HepG2 (cell line): ENCODE measurements around the gene SLC35D2. TPM values are rescaled to one million over a fixed set of nuclear protein-coding genes. Genes with fewer than 3 reads are reported as not detected.

Source experiments
- ATAC-seq: fragments of 200-7000 bp; cut with Tn5 transposase; 3 replicates; pipeline ENCODE4 v1.9.1; 2020; ENCODE audit warnings: mild to moderate bottlenecking, moderate library complexity
- BruUV-seq: library from RNA; stranded (reverse); fragments of 400-500 nt; replicated peaks from 2 replicates; lab custom pipeline; 2021; lab: Mats Ljungman, UMichigan
- CTCF ChIA-PET: fragments of 300-600 bp; formaldehyde crosslinking; extraction: SDS; loops from one replicate; lab custom pipeline; 2021; ENCODE audit warnings: low total read pairs, inconsistent platforms, low intra/inter-chr PET ratio; lab: Yijun Ruan, JAX
- POLR2A ChIA-PET: fragments of 350-600 bp; sonication (Branson Sonifier 250); formaldehyde crosslinking; loops from one replicate; lab custom pipeline; 2020; ENCODE audit warnings: antibody characterized with exemption, inconsistent platforms; lab: Yijun Ruan, JAX
- DNase-seq: peaks from one replicate; pipeline ENCODE4 v3.0.0-alpha.2; 2015; ENCODE audit warnings: low spot score
- FAIRE-seq: peaks from 3 replicates; lab custom pipeline; 2011; peaks lifted over from hg19 to GRCh38; lab: Jason Lieb, UNC
- H2AFZ ChIP-seq: one replicate; pipeline ENCODE4 v1.6.1; 2011; ENCODE audit warnings: low read length, inconsistent platforms
- H3K27ac ChIP-seq: fragments of 300-600 bp; 3 replicates; pipeline ENCODE4 v1.8.0; 2011; ENCODE audit warnings: mixed run types, mild to moderate bottlenecking, mixed read lengths, low read length, inconsistent platforms; ENCODE audit not compliant: insufficient read depth; ENCODE audit errors: extremely low read length
- H3K27me3 ChIP-seq, 2 experiments: fragments of 200-600 bp in 1 of 2; 2 replicates in 1 of 2; 3 replicates in 1 of 2; pipeline versions ENCODE4 v1.6.0 to v1.8.0; 2011; ENCODE audit warnings: low read length in 2 of 2, mild to moderate bottlenecking in 2 of 2, moderate library complexity in 2 of 2, inconsistent platforms in 1 of 2; ENCODE audit not compliant: insufficient read depth in 2 of 2, control insufficient read depth in 1 of 2
- H3K36me3 ChIP-seq, 2 experiments: fragments of 200-600 bp in 1 of 2; replicated peaks in 1 of 2; 2 replicates in 1 of 2; 3 replicates in 1 of 2; pipeline versions ENCODE4 v1.5.1 to v1.8.0; 2011; ENCODE audit warnings: low read length in 2 of 2, inconsistent platforms in 1 of 2; ENCODE audit not compliant: insufficient read depth in 2 of 2, control insufficient read depth in 1 of 2
- H3K4me1 ChIP-seq: 2 replicates; pipeline ENCODE4 v1.5.1; 2012; ENCODE audit warnings: low read length, inconsistent platforms; ENCODE audit not compliant: insufficient read depth
- H3K4me2 ChIP-seq: 2 replicates; pipeline ENCODE4 v1.6.0; 2011; ENCODE audit warnings: low read depth, low read length, inconsistent platforms
- H3K4me3 ChIP-seq, 3 experiments: fragments of 200-600 bp in 1 of 3; sonication (generic), shearing (Covaris generic) in 1 of 3; replicated peaks in 1 of 3; 2 replicates each; pipeline ENCODE4 v1.5.1; 2011 to 2016; ENCODE audit warnings: low read length in 3 of 3, inconsistent platforms in 2 of 3, low read depth in 2 of 3, mild to moderate bottlenecking in 2 of 3, control low read depth in 1 of 3, mixed read lengths in 1 of 3; ENCODE audit not compliant: insufficient read depth in 1 of 3
- H3K79me2 ChIP-seq: one replicate; pipeline ENCODE4 v1.6.1; 2011; ENCODE audit warnings: low read length, inconsistent platforms; ENCODE audit not compliant: insufficient read depth
- H3K9ac ChIP-seq: 2 replicates; pipeline ENCODE4 v1.6.0; 2011; ENCODE audit warnings: mild to moderate bottlenecking, low read depth, low read length, inconsistent platforms; ENCODE audit not compliant: insufficient read depth
- H3K9me3 ChIP-seq: 2 replicates; pipeline ENCODE4 v1.5.1; 2012; ENCODE audit warnings: mild to moderate bottlenecking, low read length
- H4K20me1 ChIP-seq: 2 replicates; pipeline ENCODE4 v1.6.0; 2011; ENCODE audit warnings: inconsistent platforms, mild to moderate bottlenecking, low read length, moderate library complexity; ENCODE audit not compliant: insufficient read depth
- CEBPB ChIP-seq: IDR thresholded peaks from 2 replicates; pipeline ENCODE4 v1.6.1; 2011; ENCODE audit warnings: low read depth, low read length, improper control_type of control experiment, borderline replicate concordance
- CHCHD3 ChIP-seq: sonication (generic); formaldehyde crosslinking; IDR thresholded peaks from 2 replicates; pipeline ENCODE4 v1.8.0; 2022; ENCODE audit warnings: mild to moderate bottlenecking, missing genetic modification reagents, moderate library complexity
- CTCF ChIP-seq: sonication (generic); formaldehyde crosslinking; IDR thresholded peaks from 2 replicates; pipeline ENCODE4 v1.5.0; 2020; ENCODE audit warnings: mild to moderate bottlenecking, missing genetic modification reagents, moderate library complexity
- ERF ChIP-seq: IDR thresholded peaks from 2 replicates; pipeline ENCODE4 v1.6.1; 2018; ENCODE audit warnings: missing biosample characterization, missing genetic modification reagents
- POLR2AphosphoS5 ChIP-seq: IDR thresholded peaks from 2 replicates; pipeline ENCODE4 v1.6.1; 2012; ENCODE audit warnings: low read depth, low read length
- RAD21 ChIP-seq: fragments of 450-650 bp; formaldehyde crosslinking; IDR thresholded peaks from 2 replicates; pipeline ENCODE4 v1.5.0; 2020; ENCODE audit warnings: mild to moderate bottlenecking
- RBM22 ChIP-seq: fragments of 200-400 bp; formaldehyde crosslinking; optimal IDR thresholded peaks from 2 replicates; pipeline ENCODE3; 2017; ENCODE audit warnings: mild to moderate bottlenecking, low read length, moderate library complexity
- SMC3 ChIP-seq: IDR thresholded peaks from 2 replicates; pipeline ENCODE4 v1.6.1; 2011; ENCODE audit warnings: low read length, improper control_type of control experiment
- STAG1 ChIP-seq: sonication (generic); formaldehyde crosslinking; IDR thresholded peaks from 2 replicates; pipeline ENCODE4 v1.4.0; 2020; ENCODE audit warnings: missing genetic modification reagents
- XRCC5 ChIP-seq: fragments of 200-400 bp; formaldehyde crosslinking; optimal IDR thresholded peaks from 2 replicates; pipeline ENCODE3; 2017; ENCODE audit warnings: mild to moderate bottlenecking, low read length
- ZNF740 ChIP-seq: sonication (generic); formaldehyde crosslinking; IDR thresholded peaks from 2 replicates; pipeline ENCODE4 v1.4.0; 2020; ENCODE audit warnings: missing genetic modification reagents
- WGBS: methylation state at CpG from one replicate; pipeline ENCODE4 v1.1.6; 2017; ENCODE audit warnings: low lambda C conversion rate; 5-methylcytosine and 5-hydroxymethylcytosine counted together
- in situ Hi-C: cut with HindIII; loops from 2 replicates; pipeline ENCODE4 v1.10.0; 2017; ENCODE audit warnings: low pct_unique_long_range_greater_than_20kb; ENCODE audit not compliant: extremely low pct_ligation_motif_present
- intact Hi-C: fragments of 100-400 bp; cut with micrococcal nuclease; formaldehyde crosslinking; loops from one replicate; pipeline ENCODE4 v1.10.0; 2022; ENCODE audit not compliant: unreplicated experiment
- polyA plus RNA-seq, 8 experiments: library from polyadenylated mRNA; depleted of rRNA in 3 of 8; stranded (reverse) in 7 of 8; unstranded in 1 of 8; fragments of >200 nt; fragmentation: Illumina TruSeq in 4 of 8; extraction: Trizol in 4 of 8; gene quantifications; 2 replicates each; pipeline versions ENCODE4 v1.2.1 to v1.2.3, GENCODE V29; 2011 to 2016; ENCODE audit warnings: low read depth in 4 of 8, missing spikeins in 1 of 8, mixed read lengths in 1 of 8; ENCODE audit not compliant: insufficient read depth in 1 of 8
- total RNA-seq, 5 experiments: library from RNA; depleted of rRNA; stranded (reverse); fragments of >200 nt; fragmentation: Illumina TruSeq; extraction: Trizol; gene quantifications; 2 replicates each; pipeline ENCODE4 v1.2.3, GENCODE V29; 2016; ENCODE audit warnings: low read depth in 1 of 5

The SLC35D2 gene
- total and polyA plus RNA-seq, 2 of the 13 experiments (the other 11 are each of a cell fraction or from before 2014, with no cell fraction given), result 96.2 to 103 TPM

GRCh38 chr9:96318921-96319565 is 64.5 kb downstream of the SLC35D2 start:
- no peaks in the 10 kb centered on the region for H3K79me2 ChIP-seq
- CTCF ChIA-PET, result no interaction called here
- H3K27ac ChIP-seq, result no peak overlapping the region
- H3K9ac ChIP-seq, result no peak overlapping the region
- in situ Hi-C loops, result loop anchor here (5.0 kb wide), 1 partner anchor 82 kb away; no protein-coding TSS in a partner anchor
- DNase-seq, result no peak
- H3K4me3 ChIP-seq, result no peak overlapping the region
- TF ChIP-seq CEBPB (peak; percentile 49; the same call in 1 of the 2 replicates), POLR2AphosphoS5 (0 out of 2 replicates have a peak, but pooled peaks have one; percentile 22), ERF (no peak)
- TF ChIP-seq, all 625 proteins: peak for 2
- Histone ChIP-seq H3K4me1 (no peaks in the 10 kb centered on the region), H3K9me3 (no peaks in the 10 kb centered on the region), H2AFZ (no peak overlapping the region), H3K27me3 (no peaks in the 10 kb centered on the region), H3K36me3 (peaks cover 7 to 31% of the 10 kb centered on the region in 2 experiments), H3K4me2 (no peak overlapping the region), H4K20me1 (no peaks in the 10 kb centered on the region)
- no peak for ATAC-seq
- WGBS, result 96% methylated on average over 6 of the region's 6 CpGs
- POLR2A ChIA-PET, result no interaction called here
- intact Hi-C loops, result no loop called here
- BruUV-seq, result no TSS peak
- FAIRE-seq, result no peak

- no peak overlapping the region for H2AFZ ChIP-seq
- peak; percentile 66 for ATAC-seq
- H3K36me3 ChIP-seq, result peaks cover 6 to 28% of the 10 kb centered on the region in 2 experiments; a peak in 4 of 5 replicates
- H3K4me2 ChIP-seq, result no peak overlapping the region
- no peak overlapping the region for H3K9ac ChIP-seq
- peak; percentile 59 for FAIRE-seq
- ChIA-PET POLR2A (no interaction called here), CTCF (interaction anchor here (0.6 to 1.5 kb wide), 3 partner anchors 65 to 99 kb away, joined by 3 to 15 read pairs (median 4); no protein-coding TSS in a partner anchor)
- WGBS, result 76% methylated on average over 9 of the region's 9 CpGs
- no peaks in the 10 kb centered on the region for H4K20me1 ChIP-seq
- H3K27ac ChIP-seq, result no peak overlapping the region
- in situ Hi-C loops, result loop anchor here (5.0 kb wide), 1 partner anchor 80 kb away; no protein-coding TSS in a partner anchor
- BruUV-seq, result no TSS peak
- no peaks in the 10 kb centered on the region for H3K27me3 ChIP-seq
- no peak overlapping the region for H3K4me3 ChIP-seq
- H3K79me2 ChIP-seq, result no peaks in the 10 kb centered on the region
- H3K4me1 ChIP-seq, result no peaks in the 10 kb centered on the region
- peak; percentile 27 for DNase-seq
- peaks cover 12% of the 10 kb centered on the region for H3K9me3 ChIP-seq
- TF ChIP-seq RBM22 (peak; percentile 42), ZNF740 (no peak), STAG1 (CRISPR knock-in tag) (peak; percentile 70), RAD21 (CRISPR knock-in tag) (peak; percentile 37; the same call in 1 of the 2 replicates), SMC3 (peak; percentile 66), CHCHD3 (CRISPR knock-in tag) (no peak), CTCF (CRISPR knock-in tag) (peak; percentile 81), XRCC5 (peak; percentile 48)
- intact Hi-C loops, result loop anchor here (1.0 kb wide), 1 partner anchor 85 kb away; no protein-coding TSS in a partner anchor
Observed at GRCh38 chr9:96317335-96317980, 66.1 kb downstream of the SLC35D2 start.
